GM23248 (cell line): Measurements from ENCODE around the gene MPZL2.

Experiments used
- EZH2 ChIP-seq: fragments of 200-600 bp; sonication (generic); IDR thresholded peaks from 2 replicates; pipeline ENCODE4 v1.6.1; 2018; ENCODE audit warnings: antibody characterized with exemption, mild to moderate bottlenecking; ENCODE audit not compliant: insufficient read depth, poor library complexity, severe bottlenecking
- EZH2phosphoT487 ChIP-seq: fragments of 200-600 bp; sonication (generic); IDR thresholded peaks from 2 replicates; pipeline ENCODE4 v1.6.1; 2018; ENCODE audit warnings: antibody characterized with exemption, moderate library complexity, mild to moderate bottlenecking, low read depth; ENCODE audit not compliant: insufficient read depth

DNA sequence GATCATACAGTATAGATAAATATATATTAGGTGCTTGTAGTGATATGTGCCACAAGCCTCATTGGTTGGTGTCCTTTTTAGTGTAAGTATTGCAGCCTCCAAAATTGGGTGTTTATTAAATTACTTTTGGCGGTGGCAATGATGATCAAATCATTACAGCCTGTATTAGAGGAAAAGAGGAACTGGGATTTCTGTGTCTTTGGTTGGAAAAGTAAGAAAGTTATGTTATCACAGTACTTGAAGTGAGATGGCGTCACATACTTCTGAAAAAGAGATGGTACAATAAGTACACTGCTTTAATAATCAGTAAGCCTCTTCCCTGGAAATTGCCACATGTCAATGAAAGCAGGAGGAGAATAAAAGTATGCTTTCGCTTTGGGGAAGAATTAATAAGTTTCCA is 11.4 kb downstream of the MPZL2 start:
- TF ChIP-seq EZH2 (no peak), EZH2phosphoT487 (no peak)
